HEK293 (cell line): ENCODE measurements around the gene GDI2.

Source experiments
- ZNF580 ChIP-seq: fragments of 450-650 bp; formaldehyde crosslinking; IDR thresholded peaks from 2 replicates; pipeline ENCODE4 v1.5.1; 2016; ENCODE audit warnings: missing biosample characterization, missing genetic modification characterization
- ZNF654 ChIP-seq: fragments of 450-650 bp; formaldehyde crosslinking; IDR thresholded peaks from 2 replicates; pipeline ENCODE4 v1.5.1; 2016; ENCODE audit warnings: low read depth, missing biosample characterization, missing genetic modification characterization

DNA sequence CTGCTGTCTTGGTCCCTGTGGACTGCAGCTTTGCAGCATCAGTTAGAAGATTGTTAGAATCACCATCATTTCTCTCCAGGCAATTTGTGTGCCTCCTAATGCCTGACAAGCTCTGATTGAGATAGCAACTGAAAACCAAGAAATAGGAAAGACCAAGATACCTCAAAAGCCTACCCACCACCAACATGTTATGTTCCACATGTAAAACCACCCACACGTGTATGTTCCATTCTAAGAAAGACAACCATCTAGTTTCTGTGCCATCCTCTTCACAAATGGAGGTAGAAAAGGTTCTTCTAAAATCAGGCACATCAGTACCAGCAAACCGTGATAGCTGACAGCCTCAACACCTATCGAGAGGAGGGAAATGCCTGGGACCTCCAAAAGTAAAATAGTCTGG is 81.7 kb downstream of the GDI2 start:
- TF ChIP-seq ZNF654 (tag by site-specific recombination) (no peak), ZNF580 (tag by site-specific recombination) (no peak)
